ENCODE measurements around the gene GLI1. TPM values are rescaled to one million over a fixed set of nuclear protein-coding genes. Genes with fewer than 3 reads are reported as not detected.

The GLI1 gene
- total RNA-seq, 4 donors from 2014 or later: 0.51 to 2.9 (median 2.0) TPM; not detected in 1

GRCh38 chr12:57454213-57454565 lies 5.4 kb upstream of the GLI1 start:
- H3K4me3 ChIP-seq: no peak overlapping the region

GRCh38 chr12:57454566-57455373 lies 4.8 kb upstream of the GLI1 start, which contains the start of gene INHBE:
TSS of gene INHBE (plus strand) at chr12:57455307. CDS start at chr12:57455537, 230 bp downstream.
- H3K36me3 ChIP-seq: no peaks in the 10 kb centered on the region
- H3K27ac ChIP-seq: no peak within 1 kb of the TSS
- no peak for DNase-seq (ENCODE audit: low spot score in 2 of 2)
- H3K4me1 ChIP-seq: peaks cover 19% of the 10 kb centered on the region
- H3K4me3 ChIP-seq: no peak within 1 kb of the TSS
- no peaks in the 10 kb centered on the region for H3K9me3 ChIP-seq
- WGBS: 78% methylated on average over 9 of the region's 10 CpGs
- no peak for TF ChIP-seq POLR2A (IDR thresholded peaks at IDR 0.05)
- no peak for TF ChIP-seq EP300 (IDR thresholded peaks at IDR 0.05)
- TF ChIP-seq POLR2AphosphoS5 (IDR thresholded peaks at IDR 0.05): no peak
- H3K27me3 ChIP-seq: no peaks in the 10 kb centered on the region

More at GRCh38 chr12:57454213-57454565, 5.4 kb upstream of the GLI1 start:
- TF ChIP-seq EP300 (IDR thresholded peaks at IDR 0.05) (no peak), POLR2A (IDR thresholded peaks at IDR 0.05) (no peak), POLR2AphosphoS5 (IDR thresholded peaks at IDR 0.05) (no peak), CTCF (IDR thresholded peaks at IDR 0.05) (no peak)
- no peaks in the 10 kb centered on the region for H3K36me3 ChIP-seq
- no peaks in the 10 kb centered on the region for H3K27me3 ChIP-seq
- no peak overlapping the region for H3K27ac ChIP-seq
- no peaks in the 10 kb centered on the region for H3K9me3 ChIP-seq
- peaks cover 14% of the 10 kb centered on the region for H3K4me1 ChIP-seq
- no peak for DNase-seq (ENCODE audit: low spot score in 2 of 2)
- WGBS: 93% methylated on average over 2 of the region's 2 CpGs

- Histone ChIP-seq H3K9me3 (no peaks in the 10 kb centered on the region), H3K27ac (no peak overlapping the region), H3K4me1 (peaks cover 27% of the 10 kb centered on the region), H3K27me3 (no peaks in the 10 kb centered on the region), H3K36me3 (no peaks in the 10 kb centered on the region), H3K4me3 (no peak overlapping the region)
- 47% methylated on average over 8 of the region's 10 CpGs for WGBS
- TF ChIP-seq CTCF (IDR thresholded peaks at IDR 0.05) (no peak), POLR2AphosphoS5 (IDR thresholded peaks at IDR 0.05) (no peak), EP300 (IDR thresholded peaks at IDR 0.05) (no peak), POLR2A (IDR thresholded peaks at IDR 0.05) (no peak)
- no peak for DNase-seq (ENCODE audit: low spot score in 2 of 2)
Measured at GRCh38 chr12:57455374-57456144, 4.0 kb upstream of the GLI1 start.

- no peak for TF ChIP-seq POLR2A (IDR thresholded peaks at IDR 0.05)
- TF ChIP-seq POLR2AphosphoS5 (IDR thresholded peaks at IDR 0.05): no peak
- TF ChIP-seq CTCF (IDR thresholded peaks at IDR 0.05): peak in 1 of 2 donors; percentile 38
- no peak for TF ChIP-seq EP300 (IDR thresholded peaks at IDR 0.05)
- H3K36me3 ChIP-seq: no peaks in the 10 kb centered on the region
- no peaks in the 10 kb centered on the region for H3K9me3 ChIP-seq
- H3K4me3 ChIP-seq: no peak overlapping the region
- H3K4me1 ChIP-seq: peaks cover 34% of the 10 kb centered on the region
- no peaks in the 10 kb centered on the region for H3K27me3 ChIP-seq
- DNase-seq (ENCODE audit: low spot score in 2 of 2): no peak
- 50% methylated on average over 12 of the region's 15 CpGs for WGBS
- no peak overlapping the region for H3K27ac ChIP-seq
Measured at GRCh38 chr12:57456145-57456700, 3.4 kb upstream of the GLI1 start.

- DNase-seq (ENCODE audit: low spot score in 2 of 2): no peak
- WGBS: 90% methylated on average over 6 of the region's 6 CpGs
- TF ChIP-seq EP300 (IDR thresholded peaks at IDR 0.05) (no peak), POLR2A (IDR thresholded peaks at IDR 0.05) (no peak), CTCF (IDR thresholded peaks at IDR 0.05) (no peak), POLR2AphosphoS5 (IDR thresholded peaks at IDR 0.05) (no peak)
Measured at GRCh38 chr12:57456737-57457490, 2.7 kb upstream of the GLI1 start.

More at GRCh38 chr12:57456737-57457490, 2.7 kb upstream of the GLI1 start:
- Histone ChIP-seq H3K4me1 (peaks cover 41% of the 10 kb centered on the region), H3K9me3 (no peaks in the 10 kb centered on the region), H3K27ac (no peak overlapping the region), H3K4me3 (no peak overlapping the region), H3K27me3 (no peaks in the 10 kb centered on the region), H3K36me3 (no peaks in the 10 kb centered on the region)
